ENCODE measurements around the gene C5orf15. TPM values are rescaled to one million over a fixed set of nuclear protein-coding genes. Genes with fewer than 3 reads are reported as not detected.

Gene C5orf15
- total and polyA plus RNA-seq, 9 of the 15 experiments (the other 6 are each of a cell fraction or from before 2014, with no cell fraction given): 23.3 to 50.7 (median 35.5) TPM

GRCh38 chr5:133978943-133979342 lies 10.5 kb upstream of the C5orf15 start (continued):
- TF ChIP-seq, protein P1, sequence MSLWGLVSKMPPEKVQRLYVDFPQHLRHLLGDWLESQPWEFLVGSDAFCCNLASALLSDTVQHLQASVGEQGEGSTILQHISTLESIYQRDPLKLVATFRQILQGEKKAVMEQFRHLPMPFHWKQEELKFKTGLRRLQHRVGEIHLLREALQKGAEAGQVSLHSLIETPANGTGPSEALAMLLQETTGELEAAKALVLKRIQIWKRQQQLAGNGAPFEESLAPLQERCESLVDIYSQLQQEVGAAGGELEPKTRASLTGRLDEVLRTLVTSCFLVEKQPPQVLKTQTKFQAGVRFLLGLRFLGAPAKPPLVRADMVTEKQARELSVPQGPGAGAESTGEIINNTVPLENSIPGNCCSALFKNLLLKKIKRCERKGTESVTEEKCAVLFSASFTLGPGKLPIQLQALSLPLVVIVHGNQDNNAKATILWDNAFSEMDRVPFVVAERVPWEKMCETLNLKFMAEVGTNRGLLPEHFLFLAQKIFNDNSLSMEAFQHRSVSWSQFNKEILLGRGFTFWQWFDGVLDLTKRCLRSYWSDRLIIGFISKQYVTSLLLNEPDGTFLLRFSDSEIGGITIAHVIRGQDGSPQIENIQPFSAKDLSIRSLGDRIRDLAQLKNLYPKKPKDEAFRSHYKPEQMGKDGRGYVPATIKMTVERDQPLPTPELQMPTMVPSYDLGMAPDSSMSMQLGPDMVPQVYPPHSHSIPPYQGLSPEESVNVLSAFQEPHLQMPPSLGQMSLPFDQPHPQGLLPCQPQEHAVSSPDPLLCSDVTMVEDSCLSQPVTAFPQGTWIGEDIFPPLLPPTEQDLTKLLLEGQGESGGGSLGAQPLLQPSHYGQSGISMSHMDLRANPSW (CRISPR knock-in tag; IDR thresholded peaks at IDR 0.05): no peak

DNA sequence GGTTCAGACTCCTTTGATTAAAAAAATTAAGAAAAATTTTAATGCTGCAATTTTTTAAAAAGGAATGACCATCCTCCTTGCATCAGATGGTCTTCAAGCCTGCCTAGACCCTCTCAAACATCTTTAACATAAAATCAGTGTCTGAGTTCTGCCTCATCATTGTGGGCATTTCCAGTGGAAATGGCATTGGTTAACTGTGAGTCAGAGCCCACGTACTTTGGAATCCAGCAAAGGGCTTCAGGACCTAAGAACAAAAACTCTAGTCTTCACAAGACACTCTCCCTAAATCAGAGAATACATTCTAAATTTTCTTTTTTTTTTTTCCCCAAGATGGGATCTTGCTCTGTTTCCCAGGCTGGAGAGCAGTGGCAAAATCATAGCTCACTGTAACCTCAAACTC lies 9.4 kb upstream of the C5orf15 start:
- Histone ChIP-seq H3K4me2 (ENCODE audit: insufficient read depth, low read length) (no peak overlapping the region), H2AFZ (ENCODE audit: low read depth, low read length) (no peak overlapping the region), H3K9me3 (replicated peaks; ENCODE audit: control insufficient read depth, insufficient read depth, low read depth, low read length) (no peaks in the 10 kb centered on the region), H4K20me1 (replicated peaks; ENCODE audit: control insufficient read depth, insufficient read depth, low read length) (peaks cover 3% of the 10 kb centered on the region; the same call in 1 of the 2 replicates), H3K4me1 (replicated peaks in 1 of 2; ENCODE audit: control insufficient read depth in 2 of 2, insufficient read depth in 2 of 2, low read length in 2 of 2) (no peaks in the 10 kb centered on the region), H3K9me1 (ENCODE audit: control insufficient read depth, insufficient read depth, low read length) (no peaks in the 10 kb centered on the region), H3K36me3 (ENCODE audit: control insufficient read depth, insufficient read depth, low read length) (peaks cover 93% of the 10 kb centered on the region), H3K4me3 (no peak overlapping the region), H3K27me3 (ENCODE audit: control insufficient read depth in 2 of 2, insufficient read depth in 2 of 2, low read length in 2 of 2) (no peaks in the 10 kb centered on the region), H3K79me2 (ENCODE audit: control insufficient read depth, insufficient read depth, low read length) (peaks cover 10% of the 10 kb centered on the region; the same call in 2 of the 3 replicates), H3K27ac (ENCODE audit: extremely low read depth, low read depth, low read length) (no peak overlapping the region), H3K9ac (ENCODE audit: insufficient read depth in 1 of 2, low read depth in 2 of 2, low read length in 2 of 2) (no peak overlapping the region)
- 50% methylated on average over 1 of the region's 1 CpG for WGBS (ENCODE audit: insufficient coverage, low coverage, missing lambda C conversion rate)
- no peak for FAIRE-seq
- intact Hi-C loops (cut with micrococcal nuclease): no loop called here
- POLR2A ChIA-PET: interaction anchor here (0.7 to 1.6 kb wide), 3 partner anchors 11 to 35 kb away, joined by 3 to 5 read pairs (median 4); no protein-coding TSS in a partner anchor
- in situ Hi-C loops (cut with MboI): no loop called here
- ATAC-seq: no peak
- no TSS peak for BruUV-seq (replicated peaks)
- no peak for DNase-seq (ENCODE audit: extremely low read depth in 1 of 4, low spot score in 3 of 4)
- CTCF ChIA-PET (ENCODE audit: low intra/inter-chr PET ratio): no interaction called here
- no peak for TF ChIP-seq L3MBTL2 (IDR thresholded peaks at IDR 0.05)
- no peak for TF ChIP-seq EHMT2 (IDR thresholded peaks at IDR 0.05)
- TF ChIP-seq, protein P2, sequence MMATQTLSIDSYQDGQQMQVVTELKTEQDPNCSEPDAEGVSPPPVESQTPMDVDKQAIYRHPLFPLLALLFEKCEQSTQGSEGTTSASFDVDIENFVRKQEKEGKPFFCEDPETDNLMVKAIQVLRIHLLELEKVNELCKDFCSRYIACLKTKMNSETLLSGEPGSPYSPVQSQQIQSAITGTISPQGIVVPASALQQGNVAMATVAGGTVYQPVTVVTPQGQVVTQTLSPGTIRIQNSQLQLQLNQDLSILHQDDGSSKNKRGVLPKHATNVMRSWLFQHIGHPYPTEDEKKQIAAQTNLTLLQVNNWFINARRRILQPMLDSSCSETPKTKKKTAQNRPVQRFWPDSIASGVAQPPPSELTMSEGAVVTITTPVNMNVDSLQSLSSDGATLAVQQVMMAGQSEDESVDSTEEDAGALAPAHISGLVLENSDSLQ (IDR thresholded peaks at IDR 0.05): no peak
- TF ChIP-seq CHD4 (IDR thresholded peaks at IDR 0.05; ENCODE audit: insufficient read depth, insufficient replicate concordance, low read depth, low read length, poor library complexity, severe bottlenecking): no peak
- TF ChIP-seq CUX1 (CRISPR knock-in tag; IDR thresholded peaks at IDR 0.05): no peak
- TF ChIP-seq, protein P3, sequence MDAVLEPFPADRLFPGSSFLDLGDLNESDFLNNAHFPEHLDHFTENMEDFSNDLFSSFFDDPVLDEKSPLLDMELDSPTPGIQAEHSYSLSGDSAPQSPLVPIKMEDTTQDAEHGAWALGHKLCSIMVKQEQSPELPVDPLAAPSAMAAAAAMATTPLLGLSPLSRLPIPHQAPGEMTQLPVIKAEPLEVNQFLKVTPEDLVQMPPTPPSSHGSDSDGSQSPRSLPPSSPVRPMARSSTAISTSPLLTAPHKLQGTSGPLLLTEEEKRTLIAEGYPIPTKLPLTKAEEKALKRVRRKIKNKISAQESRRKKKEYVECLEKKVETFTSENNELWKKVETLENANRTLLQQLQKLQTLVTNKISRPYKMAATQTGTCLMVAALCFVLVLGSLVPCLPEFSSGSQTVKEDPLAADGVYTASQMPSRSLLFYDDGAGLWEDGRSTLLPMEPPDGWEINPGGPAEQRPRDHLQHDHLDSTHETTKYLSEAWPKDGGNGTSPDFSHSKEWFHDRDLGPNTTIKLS (IDR thresholded peaks at IDR 0.05; ENCODE audit: borderline replicate concordance, low read depth): no peak
- TF ChIP-seq SRSF1 (IDR thresholded peaks at IDR 0.05; ENCODE audit: low read depth, low read length): no peak
- TF ChIP-seq ZBTB8A (IDR thresholded peaks at IDR 0.05; ENCODE audit: partially characterized antibody): no peak
- TF ChIP-seq TSC22D4 (tag; IDR thresholded peaks at IDR 0.05): no peak

All from K562 (cell line).